Kidney tubule cell (primary cell): Measurements from ENCODE around the gene CHRNA7.

ENCODE experiments used
- DNase-seq: peaks from one replicate; pipeline ENCODE4 v3.0.0-alpha.2; 2018; ENCODE audit warnings: low spot score

The CHRNA7 gene

DNA sequence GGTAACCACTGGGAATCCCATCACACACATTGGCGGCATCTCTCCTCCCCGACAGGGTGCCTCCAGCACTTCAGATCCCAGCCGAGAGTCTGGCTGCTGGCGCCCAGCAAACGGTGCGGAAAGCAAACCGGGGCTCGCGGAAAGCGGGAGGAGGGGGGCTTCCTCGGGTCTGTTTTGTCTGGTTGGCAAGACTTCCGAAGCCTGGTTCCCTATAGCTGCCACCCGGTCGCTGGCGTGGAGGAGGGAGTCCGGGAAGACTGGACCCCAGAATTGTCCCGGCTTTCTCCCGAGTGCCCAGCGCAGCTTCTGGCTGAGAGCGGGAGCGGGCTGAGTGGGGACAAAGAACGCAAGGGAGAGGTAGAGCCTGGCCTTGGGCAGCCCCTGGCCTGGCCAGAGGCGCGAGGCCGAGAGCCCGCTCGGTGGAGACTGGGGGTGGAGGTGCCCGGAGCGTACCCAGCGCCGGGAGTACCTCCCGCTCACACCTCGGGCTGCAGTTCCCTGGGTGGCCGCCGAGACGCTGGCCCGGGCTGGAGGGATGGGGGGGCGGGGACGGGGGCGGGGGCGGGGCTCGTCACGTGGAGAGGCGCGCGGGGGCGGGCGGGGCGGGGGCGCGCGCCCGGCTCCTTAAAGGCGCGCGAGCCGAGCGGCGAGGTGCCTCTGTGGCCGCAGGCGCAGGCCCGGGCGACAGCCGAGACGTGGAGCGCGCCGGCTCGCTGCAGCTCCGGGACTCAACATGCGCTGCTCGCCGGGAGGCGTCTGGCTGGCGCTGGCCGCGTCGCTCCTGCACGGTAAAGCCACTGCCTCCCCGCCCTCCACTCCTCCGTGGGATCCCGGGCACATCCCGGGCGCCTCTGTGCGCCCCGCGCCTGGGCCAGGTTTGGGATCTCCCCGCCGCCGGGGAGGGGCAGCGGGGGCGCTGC is at the start of gene CHRNA7:
CHRNA7 (plus strand) TSS at position 654 of the 920 bp plus-strand sequence; CDS start at position 734, 80 bp downstream.
- peak; percentile 77 for DNase-seq

DNA sequence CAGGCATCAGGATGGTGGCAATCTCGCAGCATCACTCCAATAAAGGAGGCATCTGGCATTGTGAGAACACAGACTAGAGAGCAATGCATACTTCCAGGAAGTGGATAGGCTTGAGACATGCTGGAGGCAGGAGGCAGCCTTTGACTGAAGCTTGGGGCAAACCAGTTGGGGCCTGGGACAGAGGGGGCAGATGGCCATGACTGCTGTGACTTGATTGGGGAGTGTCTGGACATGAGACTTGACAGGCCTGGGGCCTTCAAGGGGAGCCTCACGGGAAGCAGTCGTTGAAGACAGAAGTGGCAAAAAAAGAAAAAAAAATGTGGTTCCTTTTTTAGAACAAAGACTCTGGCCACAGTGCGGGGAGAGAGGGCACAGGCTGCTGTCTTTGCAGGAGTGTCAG is 44.7 kb upstream of the CHRNA7 start:
- DNase-seq, result no peak

GRCh38 chr15:31993062-31993461 is 37.3 kb upstream of the CHRNA7 start:
- DNase-seq, result no peak

GRCh38 chr15:31997711-31998110 is 32.6 kb upstream of the CHRNA7 start:
- no peak for DNase-seq

DNA sequence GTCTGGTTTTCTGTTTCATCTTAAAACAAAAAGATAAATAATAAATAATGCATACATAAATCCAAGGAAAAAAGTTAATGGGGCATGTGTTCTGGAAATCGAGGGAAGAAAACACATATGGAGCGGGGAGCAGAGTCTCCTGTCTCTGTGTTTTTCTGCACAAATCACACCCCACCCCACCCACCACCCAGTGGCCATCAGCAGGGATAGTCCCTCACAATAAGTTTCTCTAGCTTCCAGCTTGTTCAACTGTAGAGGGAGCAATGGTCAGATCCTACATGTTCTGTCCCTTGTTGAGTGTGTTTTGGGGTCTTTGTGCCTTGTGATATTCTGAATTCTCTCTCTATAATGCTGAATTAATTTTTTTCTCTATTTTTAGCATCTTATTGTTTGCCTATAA is 26.8 kb upstream of the CHRNA7 start:
- no peak for DNase-seq

DNA sequence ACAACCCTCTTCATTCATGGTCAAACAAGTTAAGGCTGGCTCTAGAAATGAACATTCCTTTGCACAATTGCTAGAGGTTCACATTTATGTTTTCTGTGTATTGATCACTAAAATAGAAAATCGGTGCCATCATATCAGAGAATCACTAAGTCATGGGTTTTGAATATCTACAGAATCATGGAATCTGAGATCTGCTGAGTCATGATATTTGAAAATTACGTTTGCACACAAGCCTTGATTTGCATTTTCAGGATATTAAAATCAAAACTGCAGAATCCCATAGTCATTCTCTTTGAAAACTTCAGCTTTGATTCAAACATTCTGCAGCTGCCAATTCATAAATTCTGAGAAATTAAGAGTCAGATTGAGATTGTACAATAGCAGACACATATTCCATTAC is 26.1 kb upstream of the CHRNA7 start:
- DNase-seq, result no peak

DNA sequence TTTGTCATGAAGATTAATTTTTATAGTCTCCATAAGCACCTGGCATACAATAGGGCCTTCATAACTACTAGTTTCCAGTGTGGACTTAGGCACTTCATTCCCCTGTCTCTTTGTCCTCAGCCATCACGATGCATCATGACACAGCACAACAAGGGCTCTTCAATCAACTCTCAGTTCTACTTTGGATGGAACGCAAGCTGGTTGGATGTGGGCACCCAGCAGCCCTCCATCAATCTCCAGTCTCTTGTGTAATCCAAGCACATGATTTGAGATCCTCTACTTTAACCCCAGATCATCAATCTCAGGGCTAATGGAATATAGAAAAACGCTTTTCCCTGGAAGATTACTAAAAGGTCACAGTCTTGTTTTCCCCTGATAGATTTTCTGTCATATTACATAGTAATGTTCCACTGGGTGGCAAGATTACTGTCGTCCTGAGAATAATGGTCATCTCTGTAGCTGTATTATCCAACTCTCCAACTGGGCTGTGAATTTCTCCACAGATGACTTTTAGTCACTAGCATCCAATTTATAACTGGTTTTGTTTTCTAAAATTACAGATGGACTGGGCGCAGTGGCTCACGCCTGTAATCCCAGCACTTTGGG is 22.9 kb upstream of the CHRNA7 start:
- no peak for DNase-seq

- no peak for DNase-seq
Observed at GRCh38 chr15:32014953-32015352, 15.4 kb upstream of the CHRNA7 start.

DNA sequence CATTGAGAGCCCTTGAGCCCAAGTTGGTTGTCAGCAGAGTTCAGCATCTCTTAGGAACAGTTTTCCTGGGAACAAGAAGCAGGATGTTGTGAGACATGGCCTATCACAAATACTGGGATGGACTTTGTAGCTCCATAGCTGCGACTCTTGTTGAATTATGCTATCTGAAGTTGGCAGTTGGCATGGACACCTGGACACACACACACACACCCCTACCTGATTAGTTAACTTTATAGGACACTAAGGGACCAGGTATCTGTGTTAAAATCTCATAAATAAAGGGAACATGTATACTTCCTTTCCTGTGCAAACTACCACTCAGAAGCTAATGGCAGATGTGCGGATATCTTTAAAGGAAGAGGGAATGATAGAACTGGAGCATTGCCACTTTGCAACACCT is 10.2 kb upstream of the CHRNA7 start:
- no peak for DNase-seq

DNA sequence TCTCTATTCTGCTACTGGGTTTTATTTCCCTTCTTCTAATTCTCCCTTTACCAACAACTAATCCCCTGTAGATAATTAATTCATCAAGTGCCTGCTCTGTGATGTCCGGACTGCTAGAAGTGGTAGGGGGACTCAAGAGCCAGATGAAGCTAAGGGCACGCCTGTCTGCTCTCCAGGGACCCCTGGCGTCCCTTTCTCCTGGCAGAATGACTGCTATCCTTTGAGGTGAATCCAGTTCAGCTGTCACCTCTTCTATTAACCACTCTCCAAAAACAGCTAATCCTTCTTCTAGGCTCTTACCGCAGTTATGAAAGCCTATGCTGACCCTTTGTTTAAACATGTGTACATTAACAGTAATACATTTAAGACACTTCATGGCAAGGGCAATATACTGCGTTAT is 1.4 kb upstream of the CHRNA7 start:
- no peak for DNase-seq

- DNase-seq, result peak; percentile 14
Observed at GRCh38 chr15:32029409-32029861, 880 bp upstream of the CHRNA7 start.

GRCh38 chr15:32030795-32031194 is 480 bp downstream of the CHRNA7 start:
- peak; percentile 29 for DNase-seq

DNA sequence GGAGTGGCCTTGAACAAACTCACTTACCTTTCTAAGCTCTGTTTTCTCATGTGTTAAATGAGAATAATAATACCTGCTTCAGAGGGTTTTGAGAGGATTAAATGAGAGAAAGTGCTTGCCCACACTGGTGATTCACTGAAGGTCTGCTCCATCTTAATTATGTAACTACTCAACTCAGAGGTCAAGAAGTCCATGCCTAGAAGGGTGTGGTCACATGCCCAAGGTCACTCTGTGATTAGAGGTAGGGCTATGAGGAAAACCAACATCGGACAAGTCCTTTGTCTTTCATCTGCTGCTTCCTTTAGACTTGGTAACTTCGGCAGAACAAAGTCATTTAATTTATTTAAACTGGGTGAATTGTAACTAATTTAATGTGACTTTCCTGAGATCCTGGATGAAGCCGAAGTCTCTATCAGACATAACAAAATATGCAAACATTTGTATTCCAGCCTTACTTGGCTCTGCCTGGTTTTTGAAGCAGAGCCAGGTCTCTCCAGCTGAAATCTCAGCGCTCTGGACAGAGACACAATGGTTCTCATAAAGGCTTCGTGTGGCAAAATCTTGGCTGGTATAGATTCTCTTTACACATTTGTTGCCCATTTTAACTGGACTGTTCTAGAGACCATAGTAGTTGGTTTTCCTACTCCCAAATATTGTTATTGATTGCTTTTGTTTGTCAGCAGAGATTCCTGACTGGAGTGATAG is 3.0 kb downstream of the CHRNA7 start:
- DNase-seq, result no peak

DNA sequence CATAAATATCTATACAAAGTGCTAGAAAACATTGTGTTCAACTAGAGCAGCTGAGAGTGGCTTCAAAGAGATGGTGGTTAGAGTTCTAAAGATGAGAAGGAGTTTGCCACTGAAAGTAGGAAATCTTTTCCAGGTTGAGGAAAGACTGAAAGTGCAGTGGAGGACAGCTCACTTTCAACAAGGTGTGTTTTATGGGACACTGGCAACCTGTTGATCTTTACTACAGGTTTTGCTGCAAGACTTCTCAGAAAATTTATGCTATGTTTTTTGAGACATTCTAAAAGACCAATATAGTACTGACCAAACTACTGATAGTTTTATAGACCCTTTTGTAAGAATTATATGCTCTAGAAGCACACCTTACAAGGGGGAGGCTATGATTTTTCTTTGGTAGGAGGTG is 3.8 kb downstream of the CHRNA7 start:
- DNase-seq, result no peak

- DNase-seq, result no peak
Observed at GRCh38 chr15:32035285-32035684, 5.0 kb downstream of the CHRNA7 start.

DNA sequence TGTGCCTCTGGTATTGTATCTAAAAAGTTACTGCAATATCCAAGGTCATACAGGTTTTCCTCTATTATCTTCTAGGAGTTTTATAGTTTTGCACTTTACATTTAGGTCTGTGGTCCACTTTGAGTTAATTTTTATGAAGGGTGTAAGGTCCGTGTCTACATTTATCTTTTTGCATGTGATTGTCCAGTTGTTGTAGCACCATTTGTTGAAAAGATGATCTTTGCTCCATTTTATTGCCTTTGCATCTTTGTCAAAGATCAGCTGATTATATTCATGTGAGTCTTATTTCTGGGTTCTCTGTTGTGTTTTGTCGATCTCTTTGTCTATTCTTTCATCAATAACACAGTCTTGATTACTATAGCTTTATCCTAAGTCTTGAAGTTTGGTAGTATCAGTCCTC is 6.7 kb downstream of the CHRNA7 start:
- no peak for DNase-seq

GRCh38 chr15:32041294-32041693 is 11.0 kb downstream of the CHRNA7 start:
- no peak for DNase-seq

DNA sequence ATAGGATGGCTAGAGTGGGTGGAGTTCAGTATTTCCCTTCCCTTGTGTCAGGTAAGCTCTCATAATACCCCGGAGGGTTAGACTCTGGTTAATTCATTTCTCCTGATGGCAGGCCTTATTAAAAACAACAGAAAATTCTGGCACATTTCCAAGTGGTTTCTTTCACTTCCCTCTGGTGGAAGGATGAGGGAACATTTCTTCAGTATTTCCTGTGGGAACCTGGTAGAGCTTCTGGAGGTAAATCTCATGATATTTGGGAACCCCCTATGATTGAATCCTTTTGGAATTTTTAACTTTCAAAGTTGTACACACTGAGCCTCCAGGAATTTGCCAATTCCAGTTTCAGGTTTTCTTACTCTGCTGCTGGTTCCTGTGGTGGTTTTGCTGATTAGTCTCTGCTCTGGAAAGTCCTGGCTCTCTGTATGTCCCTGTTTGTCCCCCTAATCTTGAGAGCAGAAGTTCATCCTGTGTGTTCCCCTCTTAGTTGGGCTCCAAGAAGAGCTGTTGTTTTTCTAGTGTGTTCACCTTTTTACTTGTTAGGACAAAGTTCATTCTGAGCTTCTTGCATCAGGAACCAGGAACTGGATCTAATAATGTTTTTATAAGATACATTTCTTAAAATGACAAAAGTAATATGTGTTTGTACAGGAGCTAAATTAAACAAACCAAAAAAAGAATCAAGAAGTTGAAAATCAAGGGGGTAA is 12.1 kb downstream of the CHRNA7 start:
- DNase-seq, result peak; percentile 86

- peak; percentile 54 for DNase-seq
Observed at GRCh38 chr15:32053719-32054118, 23.4 kb downstream of the CHRNA7 start.

- DNase-seq, result no peak
Observed at GRCh38 chr15:32057876-32058425, 27.6 kb downstream of the CHRNA7 start.

- no peak for DNase-seq
Observed at GRCh38 chr15:32060706-32061105, 30.4 kb downstream of the CHRNA7 start.

GRCh38 chr15:32067115-32067514 is 36.8 kb downstream of the CHRNA7 start:
- DNase-seq, result no peak
